HuH-7 (cell line): Measurements from ENCODE around the gene B4GALT5.

Experiments
- DNase-seq: peaks from one replicate; pipeline ENCODE4 v3.0.0; 2011; ENCODE audit warnings: low spot score

Gene B4GALT5

GRCh38 chr20:49583669-49584417, 129.8 kb downstream of the B4GALT5 start:
- peak; percentile 83 for DNase-seq

- DNase-seq: no peak
Measured at GRCh38 chr20:49583343-49583668, 130.4 kb downstream of the B4GALT5 start.
